HL-60 (cell line): Measurements from ENCODE around the gene MAGI2.
"Not testable (repeated sequence)": the region's sequence is repeated elsewhere in the genome, so short reads cannot be mapped to it uniquely, and the experiment has no call there.

ENCODE experiments used
- DNase-seq, 2 experiments: peaks; one replicate each; pipeline ENCODE4 v3.0.0-alpha.2; 2010 to 2020; ENCODE audit warnings: low read depth in 1 of 2, low spot score in 1 of 2
- H3K27ac ChIP-seq: fragments of 250-450 bp; sonication (Bioruptor Pico); replicated peaks from 2 replicates; pipeline ENCODE4 v1.5.1; 2020; ENCODE audit warnings: mild to moderate bottlenecking, moderate library complexity
- H3K27me3 ChIP-seq: fragments of 250-450 bp; sonication (Bioruptor Pico); 2 replicates; pipeline ENCODE4 v1.5.1; 2021; ENCODE audit warnings: mild to moderate bottlenecking, moderate library complexity; ENCODE audit not compliant: insufficient read depth, poor library complexity, severe bottlenecking
- H3K4me3 ChIP-seq: replicated peaks from 2 replicates; pipeline ENCODE4 v1.5.1; 2011; ENCODE audit warnings: mild to moderate bottlenecking, control low read depth, low read length; ENCODE audit not compliant: insufficient read depth
- GABPA ChIP-seq: IDR thresholded peaks from 2 replicates; pipeline ENCODE4 v1.6.1; 2012; ENCODE audit warnings: low read depth
- POLR2AphosphoS5 ChIP-seq: IDR thresholded peaks from 2 replicates; pipeline ENCODE4 v1.6.1; 2012; ENCODE audit warnings: low read depth
- SPI1 ChIP-seq: IDR thresholded peaks from 2 replicates; pipeline ENCODE4 v1.6.1; 2012; ENCODE audit warnings: low read depth, mild to moderate bottlenecking, borderline replicate concordance
- TF ChIP-seq, protein P1 (sequence below): IDR thresholded peaks from one replicate; pipeline ENCODE4 v1.5.1; 2011; ENCODE audit warnings: low read length, control low read depth, inconsistent platforms; ENCODE audit not compliant: insufficient read depth
- TF ChIP-seq, protein P2 (sequence below): IDR thresholded peaks from 2 replicates; pipeline ENCODE4 v1.6.1; 2012; ENCODE audit warnings: low read depth; ENCODE audit not compliant: insufficient replicate concordance

MAGI2 gene

DNA sequence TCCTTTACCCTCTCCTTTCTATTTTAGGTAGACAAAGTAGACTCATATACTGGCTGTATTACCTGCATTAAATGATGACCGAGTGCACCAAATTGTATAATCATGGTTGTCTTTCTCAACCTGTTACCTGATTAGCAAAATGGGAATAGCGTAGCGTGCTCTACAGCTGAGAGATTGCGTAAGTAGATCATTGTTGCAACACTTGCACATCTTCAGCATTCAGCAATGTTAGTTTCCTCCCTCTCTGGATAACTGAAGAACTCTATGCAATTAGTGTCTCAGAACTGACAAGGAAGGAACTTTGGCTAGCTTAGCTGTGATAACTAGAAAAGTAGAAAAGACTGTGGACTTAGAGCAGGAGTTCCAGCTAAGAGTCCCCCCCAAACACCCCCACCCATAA is 867.5 kb downstream of the MAGI2 start:
- TF ChIP-seq, protein P1, sequence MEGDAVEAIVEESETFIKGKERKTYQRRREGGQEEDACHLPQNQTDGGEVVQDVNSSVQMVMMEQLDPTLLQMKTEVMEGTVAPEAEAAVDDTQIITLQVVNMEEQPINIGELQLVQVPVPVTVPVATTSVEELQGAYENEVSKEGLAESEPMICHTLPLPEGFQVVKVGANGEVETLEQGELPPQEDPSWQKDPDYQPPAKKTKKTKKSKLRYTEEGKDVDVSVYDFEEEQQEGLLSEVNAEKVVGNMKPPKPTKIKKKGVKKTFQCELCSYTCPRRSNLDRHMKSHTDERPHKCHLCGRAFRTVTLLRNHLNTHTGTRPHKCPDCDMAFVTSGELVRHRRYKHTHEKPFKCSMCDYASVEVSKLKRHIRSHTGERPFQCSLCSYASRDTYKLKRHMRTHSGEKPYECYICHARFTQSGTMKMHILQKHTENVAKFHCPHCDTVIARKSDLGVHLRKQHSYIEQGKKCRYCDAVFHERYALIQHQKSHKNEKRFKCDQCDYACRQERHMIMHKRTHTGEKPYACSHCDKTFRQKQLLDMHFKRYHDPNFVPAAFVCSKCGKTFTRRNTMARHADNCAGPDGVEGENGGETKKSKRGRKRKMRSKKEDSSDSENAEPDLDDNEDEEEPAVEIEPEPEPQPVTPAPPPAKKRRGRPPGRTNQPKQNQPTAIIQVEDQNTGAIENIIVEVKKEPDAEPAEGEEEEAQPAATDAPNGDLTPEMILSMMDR = no peak
- TF ChIP-seq SPI1 (no peak), POLR2AphosphoS5 (no peak), GABPA (no peak)
- TF ChIP-seq, protein P2, sequence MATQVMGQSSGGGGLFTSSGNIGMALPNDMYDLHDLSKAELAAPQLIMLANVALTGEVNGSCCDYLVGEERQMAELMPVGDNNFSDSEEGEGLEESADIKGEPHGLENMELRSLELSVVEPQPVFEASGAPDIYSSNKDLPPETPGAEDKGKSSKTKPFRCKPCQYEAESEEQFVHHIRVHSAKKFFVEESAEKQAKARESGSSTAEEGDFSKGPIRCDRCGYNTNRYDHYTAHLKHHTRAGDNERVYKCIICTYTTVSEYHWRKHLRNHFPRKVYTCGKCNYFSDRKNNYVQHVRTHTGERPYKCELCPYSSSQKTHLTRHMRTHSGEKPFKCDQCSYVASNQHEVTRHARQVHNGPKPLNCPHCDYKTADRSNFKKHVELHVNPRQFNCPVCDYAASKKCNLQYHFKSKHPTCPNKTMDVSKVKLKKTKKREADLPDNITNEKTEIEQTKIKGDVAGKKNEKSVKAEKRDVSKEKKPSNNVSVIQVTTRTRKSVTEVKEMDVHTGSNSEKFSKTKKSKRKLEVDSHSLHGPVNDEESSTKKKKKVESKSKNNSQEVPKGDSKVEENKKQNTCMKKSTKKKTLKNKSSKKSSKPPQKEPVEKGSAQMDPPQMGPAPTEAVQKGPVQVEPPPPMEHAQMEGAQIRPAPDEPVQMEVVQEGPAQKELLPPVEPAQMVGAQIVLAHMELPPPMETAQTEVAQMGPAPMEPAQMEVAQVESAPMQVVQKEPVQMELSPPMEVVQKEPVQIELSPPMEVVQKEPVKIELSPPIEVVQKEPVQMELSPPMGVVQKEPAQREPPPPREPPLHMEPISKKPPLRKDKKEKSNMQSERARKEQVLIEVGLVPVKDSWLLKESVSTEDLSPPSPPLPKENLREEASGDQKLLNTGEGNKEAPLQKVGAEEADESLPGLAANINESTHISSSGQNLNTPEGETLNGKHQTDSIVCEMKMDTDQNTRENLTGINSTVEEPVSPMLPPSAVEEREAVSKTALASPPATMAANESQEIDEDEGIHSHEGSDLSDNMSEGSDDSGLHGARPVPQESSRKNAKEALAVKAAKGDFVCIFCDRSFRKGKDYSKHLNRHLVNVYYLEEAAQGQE = no peak
- DNase-seq = peak in 1 of 2 experiments; percentile 2
- H3K27me3 ChIP-seq = no peaks in the 10 kb centered on the region
- no peak overlapping the region for H3K4me3 ChIP-seq
- no peak overlapping the region for H3K27ac ChIP-seq

DNA sequence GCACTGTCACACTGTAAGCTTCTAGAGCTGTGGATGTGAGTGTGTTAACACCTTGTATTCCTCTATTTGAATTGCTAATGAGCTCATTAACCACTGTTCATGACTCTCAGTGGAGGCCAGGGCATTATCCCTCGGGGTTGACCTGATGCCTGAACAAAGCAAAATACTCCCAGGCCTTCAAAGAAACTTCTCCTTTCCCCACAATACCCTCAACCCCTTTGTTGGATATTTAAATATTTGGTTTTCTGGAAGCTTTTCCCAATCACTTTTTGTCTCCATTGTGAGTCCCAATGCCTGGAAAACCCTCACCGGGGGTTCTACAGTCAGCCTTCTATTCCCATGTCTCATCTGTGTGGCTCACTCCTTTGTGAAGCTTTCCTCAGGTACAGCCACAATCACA is 874.8 kb downstream of the MAGI2 start:
- DNase-seq = no peak
- no peak overlapping the region for H3K27ac ChIP-seq
- H3K27me3 ChIP-seq = no peaks in the 10 kb centered on the region
- no peak overlapping the region for H3K4me3 ChIP-seq
- TF ChIP-seq, protein P1 = no peak
- TF ChIP-seq SPI1 (no peak), POLR2AphosphoS5 (no peak), GABPA (no peak)
- TF ChIP-seq, protein P2 = no peak

DNA sequence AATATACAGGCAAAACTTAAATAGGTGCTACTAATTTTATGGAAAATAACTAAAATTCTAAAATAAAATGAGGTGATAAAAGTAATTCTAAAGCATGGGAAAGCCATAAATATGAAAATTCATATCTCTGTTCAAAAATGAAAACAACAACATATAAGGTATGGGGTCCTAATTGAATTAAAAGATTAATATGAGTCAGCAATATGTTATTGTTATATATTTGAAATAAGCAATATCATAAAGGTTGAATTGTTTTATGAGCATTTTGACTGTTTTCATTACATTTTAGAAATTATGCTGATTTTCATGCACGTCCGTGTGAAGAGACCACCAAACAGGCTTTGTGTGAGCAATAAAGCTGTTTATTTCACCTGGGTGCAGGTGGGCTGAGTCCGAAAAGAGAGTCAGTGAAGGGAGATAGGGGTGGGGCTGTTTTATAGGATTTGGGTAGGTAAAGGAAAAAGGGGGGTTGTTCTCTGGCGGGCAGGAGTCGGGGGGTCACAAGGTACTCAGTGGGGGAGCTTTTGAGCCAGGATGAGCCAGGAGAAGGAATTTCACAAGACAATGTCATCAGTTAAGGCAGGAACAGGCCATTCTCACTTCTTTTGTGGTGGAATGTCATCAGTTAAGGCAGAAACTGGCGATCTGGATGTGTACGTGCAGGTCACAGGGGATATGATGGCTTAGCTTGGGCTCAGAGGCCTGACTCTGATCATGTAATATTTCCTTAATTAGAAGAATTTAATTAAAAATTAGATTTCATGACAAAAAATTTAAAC is 876.1 kb downstream of the MAGI2 start:
- not testable (repeated sequence) for DNase-seq, H3K27me3 ChIP-seq, H3K27ac ChIP-seq, H3K4me3 ChIP-seq

DNA sequence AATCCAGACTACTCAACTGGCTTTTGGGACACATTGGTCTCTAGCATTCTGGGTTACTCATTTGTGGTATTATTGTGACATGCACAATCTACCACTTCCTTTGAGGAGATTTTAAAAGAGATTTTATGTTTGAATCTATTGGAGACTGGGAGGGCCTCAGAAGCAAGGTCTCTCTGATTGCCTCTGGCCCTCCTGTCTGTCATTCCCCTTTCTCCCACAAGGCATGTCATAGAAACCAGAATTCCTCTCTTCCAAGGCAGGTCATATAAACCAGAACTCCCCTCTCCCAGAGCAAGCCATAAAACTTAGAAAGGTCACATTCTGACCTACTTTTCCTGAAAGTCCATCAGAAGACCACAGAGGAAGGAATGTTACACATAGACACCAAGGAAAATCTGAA is 877.2 kb downstream of the MAGI2 start:
- no peak for DNase-seq
- TF ChIP-seq, protein P1 = no peak
- no peak overlapping the region for H3K4me3 ChIP-seq
- H3K27ac ChIP-seq = no peak overlapping the region
- H3K27me3 ChIP-seq = no peaks in the 10 kb centered on the region
